OCI-LY1 (cell line): Measurements from ENCODE around the gene MECP2.

Source experiments
- EZH2 ChIP-seq: fragments of 200-600 bp; sonication (generic), shearing (Covaris generic); IDR thresholded peaks from 2 replicates; pipeline ENCODE4 v1.8.0; 2017; ENCODE audit warnings: borderline replicate concordance, mixed run types, mild to moderate bottlenecking, antibody characterized with exemption, low read length, moderate library complexity, mixed read lengths
- TF ChIP-seq, protein P1 (sequence below): fragments of 200-600 bp; sonication (generic), shearing (Covaris generic); IDR thresholded peaks from 2 replicates; pipeline ENCODE4 v1.5.1; 2017; ENCODE audit warnings: mild to moderate bottlenecking, antibody characterized with exemption, low read length, moderate library complexity, mixed read lengths

DNA sequence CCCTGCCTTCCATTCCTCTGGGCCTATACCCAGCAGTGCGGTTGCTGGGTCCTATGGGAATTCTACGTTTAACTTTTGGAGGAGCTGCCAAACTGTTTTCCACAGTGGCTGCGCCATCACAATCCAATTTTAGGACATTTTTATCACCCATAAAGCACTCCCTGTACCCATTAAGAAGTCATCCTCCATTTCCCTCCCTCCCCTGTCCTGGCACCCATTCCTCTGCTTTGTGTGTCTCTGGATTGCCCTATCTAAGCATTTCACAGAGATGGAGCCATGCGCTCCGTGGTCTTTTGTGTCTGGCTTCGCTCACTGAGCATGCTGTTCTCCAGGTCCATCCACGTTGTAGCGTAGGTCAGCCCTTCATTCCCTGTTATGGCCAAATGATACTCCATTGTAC is 44.9 kb upstream of the MECP2 start:
- TF ChIP-seq, protein P1, sequence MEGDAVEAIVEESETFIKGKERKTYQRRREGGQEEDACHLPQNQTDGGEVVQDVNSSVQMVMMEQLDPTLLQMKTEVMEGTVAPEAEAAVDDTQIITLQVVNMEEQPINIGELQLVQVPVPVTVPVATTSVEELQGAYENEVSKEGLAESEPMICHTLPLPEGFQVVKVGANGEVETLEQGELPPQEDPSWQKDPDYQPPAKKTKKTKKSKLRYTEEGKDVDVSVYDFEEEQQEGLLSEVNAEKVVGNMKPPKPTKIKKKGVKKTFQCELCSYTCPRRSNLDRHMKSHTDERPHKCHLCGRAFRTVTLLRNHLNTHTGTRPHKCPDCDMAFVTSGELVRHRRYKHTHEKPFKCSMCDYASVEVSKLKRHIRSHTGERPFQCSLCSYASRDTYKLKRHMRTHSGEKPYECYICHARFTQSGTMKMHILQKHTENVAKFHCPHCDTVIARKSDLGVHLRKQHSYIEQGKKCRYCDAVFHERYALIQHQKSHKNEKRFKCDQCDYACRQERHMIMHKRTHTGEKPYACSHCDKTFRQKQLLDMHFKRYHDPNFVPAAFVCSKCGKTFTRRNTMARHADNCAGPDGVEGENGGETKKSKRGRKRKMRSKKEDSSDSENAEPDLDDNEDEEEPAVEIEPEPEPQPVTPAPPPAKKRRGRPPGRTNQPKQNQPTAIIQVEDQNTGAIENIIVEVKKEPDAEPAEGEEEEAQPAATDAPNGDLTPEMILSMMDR = no peak
- no peak for TF ChIP-seq EZH2
